NCI-H2196 treated with DMSO at 0.1 percent for 48 hours (cell line): ENCODE data around the gene ZNF664.

ENCODE experiments used
- DNase-seq: peaks from one replicate; lab custom pipeline; 2025; ENCODE audit not compliant: unreplicated experiment; lab: John Stamatoyannopoulos, UW

ZNF664 gene

GRCh38 chr12:123957196-123957595, 15.8 kb upstream of the ZNF664 start:
- DNase-seq: no peak

DNA sequence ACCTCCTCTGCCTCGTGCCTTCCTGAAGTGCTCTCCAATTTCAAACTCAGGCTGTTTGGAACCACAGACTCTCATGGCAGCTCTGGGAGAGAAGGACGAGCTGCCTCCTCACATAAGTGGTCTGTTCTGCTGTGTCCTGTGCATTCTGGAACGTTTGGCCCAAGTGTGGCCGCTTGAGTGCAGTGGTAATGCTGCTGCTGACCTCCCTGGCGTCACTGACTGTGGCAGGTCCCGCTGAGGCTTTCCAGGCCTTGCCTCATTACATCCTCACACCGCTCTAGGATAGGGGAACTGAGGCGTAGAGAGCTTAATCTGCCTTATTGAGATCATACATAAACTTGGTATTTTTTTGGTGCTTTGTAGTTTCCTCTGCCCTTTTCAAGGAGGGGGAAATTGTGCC, 14.6 kb upstream of the ZNF664 start:
- no peak for DNase-seq

DNA sequence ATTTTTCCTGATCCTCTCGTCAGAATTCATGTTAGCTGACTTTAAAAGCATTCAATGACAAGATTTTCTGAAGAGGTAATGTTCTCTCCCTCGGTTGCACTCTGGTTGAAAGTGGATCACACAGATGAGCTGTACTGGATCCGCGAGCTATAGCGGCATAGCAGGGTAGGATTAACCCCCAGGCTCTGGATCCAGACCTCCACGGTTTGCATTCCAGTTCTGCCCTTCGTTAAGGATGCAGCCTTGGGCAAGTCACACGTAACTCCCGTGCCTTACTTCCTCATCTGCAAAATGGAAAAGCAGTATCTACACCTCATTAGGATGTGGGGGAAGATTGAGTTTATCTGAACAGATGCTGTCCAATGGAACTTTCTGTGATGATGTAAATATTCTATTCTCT, 14.1 kb upstream of the ZNF664 start:
- no peak for DNase-seq

DNA sequence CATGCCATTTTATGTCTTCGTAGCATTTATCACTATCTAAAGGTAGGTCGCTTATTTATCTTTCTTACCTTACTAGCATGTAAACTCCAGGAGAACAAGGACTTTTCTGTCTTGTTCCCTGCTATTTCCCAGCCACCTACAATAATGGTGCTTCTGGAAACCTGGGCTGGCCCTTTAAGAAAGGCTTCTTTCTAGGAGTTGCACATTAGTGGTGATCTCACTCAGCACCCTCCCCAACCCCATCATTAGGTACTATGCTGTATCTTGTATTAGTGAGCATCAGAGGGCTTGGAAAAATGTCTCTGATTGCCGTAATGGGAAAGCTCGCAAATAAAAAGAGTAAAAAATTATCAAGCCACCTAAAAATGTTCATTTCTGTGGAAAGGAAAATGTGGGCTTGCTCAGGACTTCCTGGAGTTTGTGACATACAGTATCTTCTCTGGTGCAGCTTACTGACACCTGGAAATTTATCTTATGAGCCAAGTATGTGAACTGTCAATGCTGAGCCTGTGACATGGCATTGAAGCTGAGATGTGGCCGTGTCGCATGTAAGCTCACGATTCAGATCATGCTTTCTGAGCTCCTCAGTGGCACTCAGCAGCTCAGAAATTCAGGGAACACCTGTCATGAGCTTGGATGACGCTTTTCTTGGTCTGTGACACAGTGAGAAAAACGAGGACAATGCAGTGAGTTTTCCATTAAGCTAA, 12.8 kb upstream of the ZNF664 start:
- no peak for DNase-seq

DNA sequence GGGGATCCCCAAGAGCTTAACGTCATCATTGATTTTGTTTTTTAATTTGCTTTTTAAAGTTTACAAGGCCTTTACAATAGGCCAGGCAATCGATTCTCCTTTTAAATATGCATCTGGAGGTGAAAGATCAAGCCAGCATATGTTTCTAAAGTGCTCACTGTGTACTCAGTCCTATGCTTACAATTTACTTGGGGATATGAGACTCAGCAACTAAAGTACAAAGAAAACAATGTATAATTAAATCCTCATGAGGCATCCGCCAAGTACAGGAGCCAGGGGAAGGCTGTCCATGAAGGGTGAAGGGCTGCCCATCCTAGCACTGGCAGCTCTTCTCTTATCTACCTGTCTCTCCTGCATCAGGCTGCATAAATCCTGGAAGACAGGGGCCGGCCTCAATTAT, 12.2 kb upstream of the ZNF664 start:
- no peak for DNase-seq

DNA sequence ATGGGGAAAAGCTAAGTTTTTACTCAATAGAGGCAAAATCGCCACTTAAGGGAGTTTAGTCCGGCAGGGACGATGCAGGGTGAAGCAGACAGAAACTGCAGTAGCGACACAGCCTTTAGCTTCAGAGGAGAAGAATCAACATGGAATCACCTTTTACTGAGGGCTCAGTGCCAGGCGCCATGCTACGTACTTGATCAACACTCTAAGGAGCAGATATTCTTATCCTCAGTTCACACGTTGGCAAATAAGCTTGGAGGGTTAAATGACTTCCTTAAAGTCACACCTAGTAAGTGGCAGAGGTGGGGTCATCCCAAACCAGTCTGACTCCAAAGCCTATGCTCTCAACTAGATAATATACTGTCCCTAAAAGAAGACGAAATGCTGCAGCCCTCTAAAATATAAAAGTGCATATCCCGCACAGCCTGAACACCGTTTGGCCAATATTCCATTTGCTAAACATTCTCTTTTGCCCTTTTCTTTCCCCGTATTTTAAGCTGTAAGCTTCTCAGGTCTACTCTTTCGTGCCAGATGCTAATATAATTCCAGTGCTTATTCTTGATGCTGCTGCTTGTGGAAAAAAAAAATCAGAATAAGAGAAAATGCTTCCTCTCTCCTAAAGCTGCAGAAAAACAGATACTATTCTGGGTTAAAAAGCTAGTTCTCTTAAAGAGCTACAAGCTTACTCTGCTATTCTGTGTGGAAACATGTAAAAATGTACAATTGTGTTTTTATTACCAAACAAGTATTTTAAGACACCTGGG, 11.2 kb upstream of the ZNF664 start:
- DNase-seq: no peak

DNA sequence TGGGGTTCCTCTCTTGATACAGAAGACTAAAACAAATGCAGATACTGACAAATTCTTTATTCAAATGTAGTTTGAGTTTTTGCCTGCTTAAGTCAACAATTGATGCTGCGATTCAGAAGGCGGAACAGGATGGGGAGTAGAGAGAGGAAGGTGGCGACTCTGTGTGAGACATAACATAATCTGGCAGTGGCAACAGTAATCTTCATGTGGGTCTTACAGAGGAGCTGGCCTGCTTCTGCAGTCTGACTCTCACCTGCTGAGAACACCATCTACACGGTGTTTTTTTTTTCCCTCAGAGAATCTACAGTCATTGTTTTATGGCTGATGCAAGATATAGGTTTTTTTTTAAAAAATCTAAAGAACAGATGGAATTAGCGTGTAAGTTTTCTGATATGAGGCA, 10.5 kb upstream of the ZNF664 start:
- DNase-seq: no peak

GRCh38 chr12:123963821-123964220, 9.2 kb upstream of the ZNF664 start:
- DNase-seq: no peak

DNA sequence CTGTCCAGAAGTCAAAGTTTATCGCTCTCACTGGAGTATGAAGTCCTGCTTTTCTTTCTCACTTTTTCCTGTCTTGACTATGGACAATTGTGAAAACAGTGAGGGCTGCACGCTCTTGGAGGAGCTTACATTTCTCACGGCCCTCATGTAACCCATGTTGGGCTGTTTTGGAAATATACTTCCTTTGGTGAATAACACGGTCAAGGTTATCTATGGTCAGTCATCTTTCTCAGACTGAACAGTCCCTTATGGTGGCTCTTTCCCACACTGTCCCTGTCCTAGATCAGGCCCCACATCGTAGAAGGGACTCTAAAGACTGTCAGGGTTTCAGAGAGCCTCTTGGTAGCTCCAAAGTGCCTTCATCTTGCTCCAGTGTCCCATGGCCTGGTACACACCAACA, 7.6 kb upstream of the ZNF664 start:
- no peak for DNase-seq

- no peak for DNase-seq
Measured at GRCh38 chr12:123966596-123966995, 6.4 kb upstream of the ZNF664 start.

DNA sequence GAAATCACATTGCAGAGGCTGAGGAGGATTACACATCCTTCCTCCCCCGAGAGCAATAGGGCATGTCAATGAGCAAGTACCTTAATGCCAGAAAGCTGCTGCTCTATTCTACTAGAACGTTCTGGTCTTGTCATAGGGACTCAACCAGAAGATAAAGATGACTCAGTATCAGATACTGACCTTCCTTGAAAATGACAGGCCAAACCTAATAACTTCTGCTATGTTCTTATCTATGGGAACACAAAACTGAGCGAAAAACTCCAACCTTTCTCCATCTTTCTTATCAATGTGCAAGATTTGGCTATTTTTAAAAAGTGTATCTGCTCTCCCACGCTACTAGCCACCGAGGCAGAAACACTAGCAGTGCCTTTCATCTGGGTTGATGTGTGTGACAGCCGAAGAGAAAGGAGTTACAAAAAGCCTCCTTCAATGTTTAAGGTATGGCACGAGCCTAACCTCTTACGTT, 5.9 kb upstream of the ZNF664 start:
- no peak for DNase-seq

- DNase-seq: no peak
Measured at GRCh38 chr12:123971449-123971769, 1.6 kb upstream of the ZNF664 start.

DNA sequence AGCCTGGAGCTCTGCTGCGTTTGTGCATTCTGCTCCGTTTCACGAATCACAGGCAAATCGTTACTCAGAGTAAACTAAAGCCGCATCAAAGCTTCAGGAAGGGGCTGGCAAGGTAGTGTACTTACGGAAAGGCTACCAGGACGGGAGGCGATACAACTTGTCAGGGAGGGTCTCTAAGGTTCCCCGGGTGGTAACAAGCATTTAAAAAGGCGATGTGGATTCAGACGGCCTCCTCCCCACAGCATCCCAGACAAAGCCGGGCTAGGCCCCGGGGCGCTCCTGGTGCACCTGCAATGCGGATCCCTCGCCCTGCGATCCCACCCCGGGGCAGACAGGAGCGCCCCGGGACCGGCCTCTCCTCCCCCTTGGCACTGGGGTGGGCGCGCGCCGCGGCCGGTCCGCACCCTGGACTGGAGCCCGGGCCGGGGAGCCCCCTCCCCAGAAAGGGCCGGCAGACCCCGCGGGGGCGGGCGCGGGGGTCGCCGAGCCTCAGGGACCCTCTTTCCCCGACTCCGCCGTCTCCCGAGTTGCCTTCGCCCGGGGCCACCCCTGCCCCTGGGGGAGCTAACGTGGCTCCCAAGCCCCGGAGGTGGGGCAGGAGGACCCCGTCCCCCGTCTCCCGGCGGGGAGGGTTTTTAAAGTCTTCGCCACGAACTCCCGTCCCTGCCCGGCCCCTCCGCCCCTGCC, 1.1 kb upstream of the ZNF664 start:
- DNase-seq: no peak

GRCh38 chr12:123973552-123974341, 732 bp downstream of the ZNF664 start:
- DNase-seq: no peak

DNA sequence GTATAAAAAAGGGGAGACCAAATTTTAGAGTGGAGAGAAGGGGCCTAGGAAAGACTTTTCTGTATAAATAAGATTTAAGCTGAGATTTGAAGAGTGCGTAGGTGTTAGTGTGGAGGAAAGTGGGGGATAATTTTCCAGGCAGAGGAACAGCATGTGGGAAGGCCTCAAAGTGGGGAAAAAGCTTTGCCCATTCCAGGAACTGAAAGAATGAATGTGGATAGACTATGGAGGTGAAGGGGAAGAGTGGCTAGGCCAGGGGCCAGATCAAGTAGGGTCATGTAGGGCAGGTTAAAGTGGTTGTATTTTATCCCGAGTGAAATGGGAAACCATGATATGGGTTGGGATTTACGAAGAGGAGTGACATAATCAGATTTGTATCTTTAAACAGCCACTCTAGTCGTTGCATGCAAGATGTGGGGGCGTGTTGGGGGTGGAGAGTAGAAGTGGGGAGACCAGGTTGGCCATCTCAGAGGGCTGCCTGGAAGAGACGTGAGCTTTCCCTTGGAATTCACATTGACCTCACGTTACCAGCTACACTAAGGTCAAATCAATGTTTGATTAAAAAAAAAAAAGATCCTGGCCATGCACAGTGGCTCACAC, 3.3 kb downstream of the ZNF664 start:
- DNase-seq: no peak

DNA sequence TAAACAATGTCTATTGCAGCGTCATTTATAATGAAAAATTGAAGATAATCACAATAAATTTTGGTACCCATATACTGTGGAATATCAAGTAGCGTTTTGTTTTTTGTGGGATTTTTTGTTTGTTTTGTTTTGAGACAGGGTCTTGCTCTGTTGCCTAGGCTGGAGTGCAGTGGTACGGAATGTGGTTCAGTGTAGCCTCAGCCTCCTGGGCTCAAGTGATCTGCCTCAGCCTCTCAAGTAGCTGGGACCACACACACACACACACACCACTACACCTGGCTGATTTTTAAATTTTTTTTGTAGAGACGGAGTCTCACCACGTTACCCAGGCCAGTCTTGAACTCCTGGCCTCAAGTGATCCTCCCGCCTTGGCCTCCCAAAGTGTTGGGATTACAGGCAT, 6.6 kb downstream of the ZNF664 start:
- no peak for DNase-seq

DNA sequence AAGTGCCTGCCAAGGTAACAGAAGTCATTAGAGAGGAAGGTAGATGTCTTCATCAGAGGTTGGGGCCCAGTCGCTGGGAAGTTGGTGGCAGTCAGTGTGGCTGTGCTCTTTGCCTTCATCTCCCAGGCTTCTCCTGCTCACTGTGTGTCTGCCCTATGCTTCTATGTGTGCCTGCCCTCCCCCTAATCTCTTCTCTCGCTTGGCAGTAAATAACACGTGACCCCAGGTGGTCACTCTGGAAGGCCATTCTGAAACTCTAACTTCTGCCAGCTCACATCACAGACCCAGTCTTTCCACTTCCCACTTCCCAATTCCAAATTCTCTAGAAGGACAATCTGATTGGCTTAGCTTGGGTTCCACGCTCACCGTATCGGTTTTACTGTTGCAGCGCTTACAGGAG, 9.3 kb downstream of the ZNF664 start:
- no peak for DNase-seq

DNA sequence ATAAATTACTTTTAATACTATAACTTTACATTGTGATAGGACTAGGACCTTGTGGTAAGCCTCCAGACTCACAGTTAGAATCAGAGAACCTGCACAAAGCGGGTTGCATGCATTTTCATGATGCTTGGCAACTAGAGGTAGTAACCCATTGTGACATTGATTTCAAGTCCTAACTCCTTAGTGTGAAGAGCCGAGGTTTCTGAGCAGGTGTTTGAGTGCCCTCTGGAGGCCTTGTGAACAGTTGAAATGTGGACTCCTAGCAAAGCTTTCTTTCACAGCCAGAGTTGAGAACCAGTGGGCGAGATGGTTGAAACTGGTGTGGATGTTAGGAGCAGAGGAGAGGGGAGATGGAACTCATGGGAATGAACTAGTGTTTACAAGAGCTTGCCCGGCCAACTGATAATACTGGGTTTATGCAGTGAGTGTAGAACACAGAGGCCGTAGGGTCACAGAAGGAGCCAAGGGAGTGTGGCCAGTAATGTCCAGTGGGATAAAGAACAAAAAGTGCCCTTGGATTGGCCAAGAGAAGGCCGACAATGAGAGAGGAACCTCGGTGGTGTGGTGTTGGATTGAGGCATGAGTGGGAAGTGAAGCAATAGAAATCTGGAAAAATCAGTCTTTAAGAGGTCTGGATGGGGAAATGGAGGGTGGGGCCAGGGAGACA, 10.9 kb downstream of the ZNF664 start:
- DNase-seq: peak; percentile 16

DNA sequence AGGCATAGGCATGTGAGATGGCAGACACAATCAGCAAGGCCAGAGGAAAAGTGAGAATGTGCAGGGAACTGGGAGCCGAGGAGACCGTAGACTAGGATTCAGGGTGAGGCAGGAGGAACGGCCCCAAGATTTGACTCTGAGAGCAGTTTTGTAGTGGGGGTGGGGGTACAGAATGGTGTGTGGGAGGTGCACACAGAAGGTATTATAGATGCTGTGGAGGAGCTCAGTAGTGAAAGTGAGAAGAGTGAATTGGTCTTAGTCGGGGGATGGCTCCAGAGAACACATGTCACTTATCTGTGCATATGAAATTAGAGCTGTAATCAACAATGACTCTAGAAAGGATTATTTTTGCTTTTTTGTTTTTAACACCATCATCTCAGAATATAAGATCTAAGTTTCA, 11.9 kb downstream of the ZNF664 start:
- no peak for DNase-seq

DNA sequence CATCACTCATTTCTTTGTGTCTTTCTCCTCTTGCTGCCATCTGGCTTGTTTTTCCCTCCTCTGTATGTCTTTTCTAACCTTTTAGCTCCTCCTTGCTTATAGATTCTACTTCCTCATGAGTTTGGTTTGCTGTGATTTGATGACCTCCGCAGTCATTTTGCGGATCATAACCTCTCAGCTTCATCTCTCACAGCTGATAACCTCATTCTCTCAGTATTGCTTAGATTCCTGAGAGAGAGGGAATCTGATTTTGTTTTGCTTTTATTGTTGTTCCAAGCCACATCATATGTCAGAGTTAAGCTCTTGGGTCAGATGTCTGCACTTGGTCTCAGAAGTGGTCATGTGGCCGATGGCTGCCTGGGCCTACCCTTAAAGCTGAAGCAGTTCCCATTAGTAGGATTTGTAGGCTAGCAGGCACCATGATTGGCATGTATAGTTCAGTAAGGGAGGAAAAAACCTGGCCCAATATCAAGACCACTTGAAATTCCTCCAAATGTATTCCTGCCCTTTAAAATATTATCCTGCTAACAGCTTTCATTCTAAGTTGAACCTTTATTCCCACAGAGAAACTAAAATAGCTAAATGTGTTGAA, 13.5 kb downstream of the ZNF664 start:
- no peak for DNase-seq
